ENCODE results near the gene SSH3.
A peak's percentile ranks its signal among the peaks of the same experiment; 100 is the strongest.

SSH3 gene

GRCh38 chr11:67347964-67348749 is 44.8 kb downstream of the SSH3 start:
- DNase-seq (ENCODE audit: low read depth in 2 of 2): no peak

DNA sequence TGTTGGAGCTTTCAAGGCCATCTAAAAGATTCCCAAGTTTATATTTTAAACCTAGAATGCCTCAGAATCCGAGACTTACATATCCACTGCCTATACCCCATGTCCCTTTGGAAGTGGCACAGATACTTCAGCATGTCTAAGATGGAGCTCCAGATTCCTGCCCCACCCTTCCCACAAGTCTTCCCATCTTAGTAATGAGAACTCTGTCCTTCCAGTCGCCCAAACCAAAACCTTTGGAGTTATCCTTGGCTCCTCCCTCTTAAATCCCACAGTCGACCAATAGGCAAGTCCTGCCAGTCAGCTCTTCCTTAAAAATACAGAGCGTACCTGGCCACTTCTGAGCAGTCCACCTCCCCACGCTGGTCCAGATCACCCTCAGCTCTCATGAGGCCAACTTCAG is 45.7 kb downstream of the SSH3 start:
- no peak for DNase-seq (ENCODE audit: low read depth in 2 of 2)

GRCh38 chr11:67349457-67349856 is 46.1 kb downstream of the SSH3 start:
- no peak for DNase-seq (ENCODE audit: low read depth in 2 of 2)

DNA sequence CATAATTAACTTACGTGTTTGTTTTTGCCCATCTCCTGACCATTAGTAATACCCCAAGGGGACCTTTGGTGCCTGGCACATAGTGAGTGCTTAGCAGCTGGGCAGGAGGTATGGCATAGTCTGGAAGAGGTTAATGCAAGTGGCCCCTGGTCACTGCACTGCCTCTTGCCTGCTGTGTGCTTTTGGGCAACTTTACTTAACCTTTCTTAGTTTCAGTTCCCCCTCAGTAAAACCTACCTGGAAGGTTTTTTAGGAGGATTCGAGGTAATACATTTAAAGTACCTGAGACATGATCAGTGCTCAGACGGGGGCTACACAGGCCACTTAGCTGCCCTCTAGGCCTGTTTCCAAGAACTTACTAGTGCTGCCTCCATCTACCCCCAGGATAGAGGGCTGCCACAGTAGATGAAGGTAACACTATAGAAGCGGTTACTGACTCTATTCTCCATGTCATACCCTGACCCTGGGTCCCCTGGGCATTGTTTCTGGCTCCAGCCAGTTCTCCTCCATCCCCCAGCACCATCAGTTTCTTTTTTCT is 46.7 kb downstream of the SSH3 start:
- DNase-seq (ENCODE audit: low read depth in 2 of 2): no peak

GRCh38 chr11:67351275-67352005 is 48.1 kb downstream of the SSH3 start:
- peak in 1 of 2 donors; percentile 42 for DNase-seq (ENCODE audit: low read depth in 2 of 2)

DNA sequence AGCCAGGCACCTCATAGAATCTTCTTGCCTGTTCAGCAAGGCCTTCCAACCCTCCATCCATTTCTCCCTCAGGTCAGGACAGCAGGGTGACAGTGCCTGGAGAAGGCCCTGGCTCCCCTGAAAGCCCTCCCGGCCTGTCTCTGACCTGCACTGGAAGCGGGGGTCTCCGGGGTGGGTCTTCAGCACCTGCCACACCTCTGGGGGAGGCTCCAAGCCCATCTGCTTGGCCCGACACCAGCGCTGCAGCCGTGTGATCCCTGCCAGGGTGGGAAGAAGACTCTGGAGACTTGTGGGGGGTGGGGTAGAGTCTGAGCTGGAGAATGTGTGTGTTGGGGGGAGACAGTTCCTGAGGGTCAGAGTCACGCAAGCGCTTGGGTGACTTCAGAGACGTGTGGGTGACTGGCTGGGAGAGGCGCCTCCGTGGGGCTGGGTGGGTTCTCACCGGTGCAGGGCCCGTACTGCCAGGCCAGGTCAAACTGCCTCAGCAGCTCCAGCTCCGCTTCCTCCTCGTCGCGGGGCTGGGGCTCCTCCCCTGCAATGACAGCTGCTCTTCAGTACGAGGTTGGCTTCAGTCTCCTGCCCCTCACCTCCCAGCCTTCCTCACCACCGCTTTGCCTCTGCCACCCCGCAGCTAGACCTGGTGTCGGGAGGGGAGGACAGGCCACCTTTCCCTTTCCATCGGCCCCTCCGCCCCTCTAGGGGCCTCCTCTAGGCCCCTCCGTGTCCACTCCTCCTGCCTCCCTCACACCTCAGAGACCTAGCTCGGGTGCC is 49.4 kb downstream of the SSH3 start:
- DNase-seq (ENCODE audit: low read depth in 2 of 2): no peak

DNA sequence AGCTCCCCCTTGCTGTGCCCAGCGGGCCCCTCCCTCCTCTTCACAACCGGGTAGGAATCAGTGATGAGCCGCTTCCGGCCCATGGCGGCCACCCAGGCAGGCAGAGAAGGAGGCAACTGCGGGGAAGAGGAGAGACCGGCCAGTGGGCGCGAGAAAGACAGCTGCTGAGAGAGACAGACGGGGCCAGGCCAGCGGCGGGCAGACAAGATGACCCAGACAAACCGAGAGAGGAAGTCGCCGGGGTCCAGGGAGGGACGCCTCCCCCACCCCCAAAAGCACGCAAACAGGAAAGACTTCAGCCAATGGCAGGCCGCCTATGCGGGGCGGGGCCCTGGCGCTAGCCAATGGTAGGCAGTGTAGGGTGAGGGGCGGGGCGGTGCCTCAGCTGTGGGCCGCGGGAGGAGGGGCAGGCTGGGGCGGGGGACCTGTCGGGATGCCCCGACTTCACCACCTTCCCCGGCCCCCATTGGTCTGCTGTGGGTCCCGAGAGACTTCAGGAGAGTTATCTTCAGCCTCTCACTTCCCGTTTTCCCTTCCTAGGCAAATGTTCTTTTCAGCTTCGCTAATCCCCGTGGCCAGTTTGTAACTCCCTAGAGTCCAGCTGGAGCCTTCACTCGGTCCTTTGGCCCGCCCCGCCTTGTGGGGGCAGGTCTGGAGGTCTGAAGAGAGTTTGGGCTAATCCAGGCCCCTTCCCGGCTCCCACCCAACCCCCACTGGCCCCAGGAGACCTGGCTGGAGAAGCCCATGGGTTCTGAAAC is 50.2 kb downstream of the SSH3 start, which contains the start of gene POLD4:
Gene POLD4 (minus strand): TSS at position 230 of the 758 bp plus-strand sequence. CDS start 147 bp downstream, at position 83.
- peak; percentile 93 to 94 for DNase-seq (ENCODE audit: low read depth in 2 of 2)

DNA sequence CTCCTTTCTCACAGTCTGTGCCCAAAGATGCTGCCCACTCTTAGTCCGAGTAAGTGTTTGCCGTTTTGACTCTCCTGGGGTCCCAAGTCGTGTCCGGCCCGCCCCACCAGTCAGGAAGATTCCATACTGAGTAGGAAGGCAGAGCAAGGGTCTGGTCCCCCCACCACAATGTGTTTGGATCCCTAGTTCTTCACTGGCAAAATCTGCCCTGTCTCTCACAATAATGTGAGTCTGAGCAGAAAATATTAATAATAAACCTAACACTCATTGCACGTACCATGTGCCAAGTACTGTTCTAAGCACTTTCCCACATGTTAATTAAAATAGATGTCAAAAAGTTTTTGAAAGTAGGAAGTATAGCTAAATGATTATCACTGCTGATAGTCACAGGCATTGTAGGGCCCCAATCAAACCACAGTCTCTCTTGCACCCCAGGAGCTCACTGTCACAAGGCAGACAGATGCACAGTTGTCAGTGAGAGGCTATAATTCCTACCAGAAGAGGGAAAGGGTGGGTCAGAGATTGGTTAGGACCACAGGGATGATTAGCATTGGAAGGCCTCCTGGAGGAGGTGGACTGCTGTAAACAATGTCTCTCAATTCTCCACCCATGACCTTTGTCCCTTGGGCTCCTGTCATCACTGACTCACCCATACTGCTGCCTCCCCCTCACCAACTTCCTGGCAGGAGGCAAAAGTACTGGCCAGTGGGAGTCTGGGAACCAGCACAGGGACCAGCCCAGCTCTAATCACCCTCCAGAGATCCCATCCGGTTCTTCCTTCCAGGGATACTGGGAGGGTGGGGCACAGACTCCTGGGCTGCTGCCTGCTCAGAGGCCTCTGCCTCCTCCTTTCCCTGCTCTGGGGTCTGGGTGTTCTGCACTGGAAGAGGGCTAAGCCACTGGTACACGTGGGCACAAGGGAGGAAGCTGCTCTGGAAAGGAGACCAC is 51.0 kb downstream of the SSH3 start:
- no peak for DNase-seq (ENCODE audit: low read depth in 2 of 2)

DNA sequence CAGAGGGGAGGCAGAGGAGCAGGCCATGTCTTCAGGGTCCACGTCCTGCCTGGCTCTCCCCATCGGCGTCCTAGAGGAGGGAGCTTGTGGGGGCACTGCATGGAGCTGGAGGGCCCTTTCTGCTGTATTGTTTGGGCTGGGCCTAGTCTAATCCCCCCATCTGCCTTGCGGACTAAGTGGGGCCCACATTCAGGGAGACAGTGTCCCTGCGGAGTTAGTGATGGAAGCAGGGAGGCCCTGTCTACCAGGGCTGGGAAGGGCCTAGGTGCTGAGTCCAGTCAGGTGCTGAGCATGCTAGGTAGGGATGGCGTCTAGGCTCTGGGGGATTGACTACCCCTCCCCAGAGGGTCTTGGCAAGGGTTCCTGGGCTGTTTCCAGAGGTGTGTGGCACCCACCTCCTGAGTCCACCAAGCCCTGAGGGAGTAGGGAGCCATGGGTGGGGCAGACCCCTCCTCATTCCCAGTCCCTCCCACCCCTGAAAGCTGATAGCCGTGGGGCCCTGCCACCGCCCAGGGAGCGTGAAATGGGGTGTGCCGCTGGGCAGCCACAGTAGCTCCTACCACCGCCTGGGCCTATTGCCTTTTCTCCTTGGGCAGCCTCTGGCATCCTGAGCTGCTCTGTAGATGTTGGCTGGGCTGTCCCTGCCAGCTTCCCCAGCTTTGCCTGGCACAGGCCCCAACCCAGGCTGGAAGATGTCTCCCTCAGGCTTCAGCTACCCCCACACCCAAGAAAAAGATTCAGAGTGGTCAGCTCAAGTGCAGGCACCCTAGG is 51.9 kb downstream of the SSH3 start:
- DNase-seq (ENCODE audit: low read depth in 2 of 2): no peak

- DNase-seq (ENCODE audit: low read depth in 2 of 2): no peak
These were observed 52.6 kb downstream of the SSH3 start for GRCh38 chr11:67355794-67356386.

DNA sequence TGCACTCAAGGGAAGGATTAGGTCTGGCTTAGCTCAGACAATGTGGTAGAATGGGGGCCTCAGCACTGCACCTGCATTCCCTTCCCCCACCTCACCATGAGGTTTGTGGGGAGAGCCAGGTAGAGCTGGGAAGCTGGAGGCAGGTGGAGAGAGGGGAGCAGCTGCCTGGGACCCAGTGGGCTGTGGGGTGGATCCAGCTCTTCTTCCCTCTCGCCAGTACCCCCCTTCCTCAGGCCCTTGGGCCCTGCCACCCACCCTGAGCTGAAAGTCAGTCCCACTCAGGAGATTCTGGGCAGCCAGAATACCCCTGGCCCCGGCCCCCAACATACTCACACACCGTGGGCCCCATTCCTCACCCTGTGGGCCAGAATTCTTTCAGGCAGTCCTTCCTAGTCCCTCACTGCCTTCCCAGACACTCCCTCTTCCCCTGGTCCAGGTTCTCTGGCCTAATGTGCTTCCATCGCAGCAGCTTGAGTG is 53.1 kb downstream of the SSH3 start:
- no peak for DNase-seq (ENCODE audit: low read depth in 2 of 2)

DNA sequence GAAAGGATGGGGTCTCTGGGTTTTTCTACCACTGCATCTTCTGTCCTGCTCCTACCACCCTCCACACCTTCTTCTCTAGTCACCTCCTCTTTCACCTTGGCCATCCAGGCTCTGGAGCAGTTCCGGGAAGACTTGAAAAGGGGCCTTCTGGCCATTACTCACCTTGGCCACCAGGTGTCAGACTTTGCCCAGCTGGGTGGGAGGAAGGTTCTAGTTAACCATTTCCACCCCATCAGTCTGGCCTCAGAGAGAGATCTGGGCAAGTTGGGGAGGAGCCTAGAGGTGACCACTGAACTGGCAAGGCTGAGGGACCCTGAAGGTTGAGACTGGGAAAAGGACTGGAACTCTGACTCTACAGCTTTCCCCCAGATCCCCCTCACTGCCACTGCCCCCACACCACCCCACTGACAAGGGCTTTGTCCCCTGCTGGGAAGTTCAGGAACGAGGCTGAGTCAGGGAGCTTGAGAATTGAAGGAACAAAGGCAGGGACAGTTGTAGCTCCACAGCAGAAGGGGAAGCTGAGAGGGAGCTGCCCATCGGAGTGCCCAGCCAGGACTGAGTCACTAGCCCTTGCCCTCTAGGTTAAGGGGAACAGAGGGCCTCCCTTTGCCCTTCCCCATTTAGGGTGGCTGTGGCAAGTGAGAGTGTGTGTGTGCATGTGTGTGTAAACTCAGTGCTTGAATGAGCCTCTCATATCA is 53.7 kb downstream of the SSH3 start:
- peak; percentile 39 to 51 for DNase-seq (ENCODE audit: low read depth in 2 of 2)

- DNase-seq (ENCODE audit: low read depth in 2 of 2): no peak
These were observed 54.7 kb downstream of the SSH3 start for GRCh38 chr11:67357831-67358670.
